ENCODE measurements around the gene TP63. TPM values are rescaled to one million over a fixed set of nuclear protein-coding genes. Genes with fewer than 3 reads are reported as not detected.

The TP63 gene
- total RNA-seq, 2 donors from 2014 or later: 0.45 to 1.5 TPM

GRCh38 chr3:189789432-189789831, 158.2 kb downstream of the TP63 start:
- H3K9me3 ChIP-seq (ENCODE audit: control insufficient read depth, low read length, poor library complexity, severe bottlenecking): no peaks in the 10 kb centered on the region
- DNase-seq (no peak), ATAC-seq (no peak)
- Mint-ChIP-seq H3K27ac (no peak overlapping the region), H3K4me3 (no peak overlapping the region), H3K36me3 (ENCODE audit: low read depth) (peaks cover 2% of the 10 kb centered on the region), H3K4me1 (peaks cover 4% of the 10 kb centered on the region), H3K27me3 (peaks cover 22% of the 10 kb centered on the region)

- Mint-ChIP-seq H3K4me1 (peaks cover 4% of the 10 kb centered on the region), H3K4me3 (no peak overlapping the region), H3K36me3 (ENCODE audit: low read depth) (peaks cover 2% of the 10 kb centered on the region), H3K27me3 (peaks cover 19% of the 10 kb centered on the region), H3K27ac (no peak overlapping the region)
- no peaks in the 10 kb centered on the region for H3K9me3 ChIP-seq (ENCODE audit: control insufficient read depth, low read length, poor library complexity, severe bottlenecking)
- no peak for ATAC-seq
- no peak for DNase-seq
Observed at GRCh38 chr3:189790658-189791057, 159.5 kb downstream of the TP63 start.

- peaks cover 16% of the 10 kb centered on the region for H3K27me3 Mint-ChIP-seq
- H3K9me3 ChIP-seq (ENCODE audit: control insufficient read depth, low read length, poor library complexity, severe bottlenecking): no peaks in the 10 kb centered on the region
- ATAC-seq: no peak
- H3K4me1 Mint-ChIP-seq: peaks cover 6% of the 10 kb centered on the region
- DNase-seq: no peak
- H3K36me3 Mint-ChIP-seq (ENCODE audit: low read depth): peaks cover 2% of the 10 kb centered on the region
- no peak overlapping the region for H3K27ac Mint-ChIP-seq
- H3K4me3 Mint-ChIP-seq: no peak overlapping the region
Observed at GRCh38 chr3:189792046-189792929, 161.1 kb downstream of the TP63 start.

GRCh38 chr3:189794518-189794917, 163.3 kb downstream of the TP63 start:
- ATAC-seq (no peak), DNase-seq (no peak)
- no peaks in the 10 kb centered on the region for H3K36me3 Mint-ChIP-seq (ENCODE audit: low read depth)
- H3K4me1 Mint-ChIP-seq: peaks cover 6% of the 10 kb centered on the region
- H3K4me3 Mint-ChIP-seq: no peak overlapping the region
- H3K27me3 Mint-ChIP-seq: peaks cover 14% of the 10 kb centered on the region
- no peak overlapping the region for H3K27ac Mint-ChIP-seq
- H3K9me3 ChIP-seq (ENCODE audit: control insufficient read depth, low read length, poor library complexity, severe bottlenecking): no peaks in the 10 kb centered on the region

- DNase-seq (no peak), ATAC-seq (no peak)
- Mint-ChIP-seq H3K4me1 (peaks cover 2% of the 10 kb centered on the region), H3K4me3 (no peak overlapping the region), H3K27ac (no peak overlapping the region), H3K36me3 (ENCODE audit: low read depth) (no peaks in the 10 kb centered on the region), H3K27me3 (peaks cover 7% of the 10 kb centered on the region)
- no peaks in the 10 kb centered on the region for H3K9me3 ChIP-seq (ENCODE audit: control insufficient read depth, low read length, poor library complexity, severe bottlenecking)
Observed at GRCh38 chr3:189797103-189797750, 166.0 kb downstream of the TP63 start.

- no peak for DNase-seq
- Mint-ChIP-seq H3K27ac (no peak overlapping the region), H3K27me3 (peaks cover 7% of the 10 kb centered on the region), H3K4me1 (peaks cover 2% of the 10 kb centered on the region), H3K36me3 (ENCODE audit: low read depth) (no peaks in the 10 kb centered on the region), H3K4me3 (no peak overlapping the region)
- ATAC-seq: no peak
- H3K9me3 ChIP-seq (ENCODE audit: control insufficient read depth, low read length, poor library complexity, severe bottlenecking): no peaks in the 10 kb centered on the region
Observed at GRCh38 chr3:189799366-189799765, 168.2 kb downstream of the TP63 start.

- H3K27me3 Mint-ChIP-seq: peaks cover 7% of the 10 kb centered on the region
Observed at GRCh38 chr3:189800436-189800835, 169.2 kb downstream of the TP63 start.

GRCh38 chr3:189803254-189803653, 172.1 kb downstream of the TP63 start:
- Mint-ChIP-seq H3K27ac (no peak overlapping the region), H3K4me3 (no peak overlapping the region), H3K4me1 (no peaks in the 10 kb centered on the region), H3K27me3 (peaks cover 7% of the 10 kb centered on the region), H3K36me3 (ENCODE audit: low read depth) (no peaks in the 10 kb centered on the region)
- H3K9me3 ChIP-seq (ENCODE audit: control insufficient read depth, low read length, poor library complexity, severe bottlenecking): no peaks in the 10 kb centered on the region
- DNase-seq: no peak
- no peak for ATAC-seq

More at GRCh38 chr3:189800436-189800835, 169.2 kb downstream of the TP63 start:
- H3K36me3 Mint-ChIP-seq (ENCODE audit: low read depth): no peaks in the 10 kb centered on the region
- peaks cover 2% of the 10 kb centered on the region for H3K4me1 Mint-ChIP-seq
- DNase-seq (no peak), ATAC-seq (no peak)
- no peak overlapping the region for H3K27ac Mint-ChIP-seq
- no peak overlapping the region for H3K4me3 Mint-ChIP-seq
- H3K9me3 ChIP-seq (ENCODE audit: control insufficient read depth, low read length, poor library complexity, severe bottlenecking): no peaks in the 10 kb centered on the region

- H3K9me3 ChIP-seq (ENCODE audit: control insufficient read depth, low read length, poor library complexity, severe bottlenecking): no peaks in the 10 kb centered on the region
- Mint-ChIP-seq H3K4me3 (no peak overlapping the region), H3K27ac (no peak overlapping the region), H3K36me3 (ENCODE audit: low read depth) (no peaks in the 10 kb centered on the region), H3K4me1 (no peaks in the 10 kb centered on the region), H3K27me3 (peaks cover 7% of the 10 kb centered on the region)
- ATAC-seq (no peak), DNase-seq (no peak)
Observed at GRCh38 chr3:189805375-189806067, 174.3 kb downstream of the TP63 start.

- Mint-ChIP-seq H3K4me3 (no peak overlapping the region), H3K36me3 (ENCODE audit: low read depth) (no peaks in the 10 kb centered on the region), H3K4me1 (no peaks in the 10 kb centered on the region), H3K27me3 (peaks cover 7% of the 10 kb centered on the region), H3K27ac (no peak overlapping the region)
- DNase-seq (no peak), ATAC-seq (no peak)
- H3K9me3 ChIP-seq (ENCODE audit: control insufficient read depth, low read length, poor library complexity, severe bottlenecking): no peaks in the 10 kb centered on the region
Observed at GRCh38 chr3:189806171-189806951, 175.2 kb downstream of the TP63 start.

GRCh38 chr3:189808246-189809007, 177.2 kb downstream of the TP63 start:
- no peak for ATAC-seq
- Mint-ChIP-seq H3K4me3 (no peak overlapping the region), H3K36me3 (ENCODE audit: low read depth) (no peaks in the 10 kb centered on the region), H3K27ac (no peak overlapping the region), H3K27me3 (peaks cover 7% of the 10 kb centered on the region), H3K4me1 (no peaks in the 10 kb centered on the region)
- H3K9me3 ChIP-seq (ENCODE audit: control insufficient read depth, low read length, poor library complexity, severe bottlenecking): no peaks in the 10 kb centered on the region
- no peak for DNase-seq

- no peaks in the 10 kb centered on the region for H3K4me1 Mint-ChIP-seq
- no peak for DNase-seq
- peaks cover 7% of the 10 kb centered on the region for H3K27me3 Mint-ChIP-seq
- H3K4me3 Mint-ChIP-seq: no peak overlapping the region
- no peak for ATAC-seq
- no peaks in the 10 kb centered on the region for H3K9me3 ChIP-seq (ENCODE audit: control insufficient read depth, low read length, poor library complexity, severe bottlenecking)
- no peaks in the 10 kb centered on the region for H3K36me3 Mint-ChIP-seq (ENCODE audit: low read depth)
- H3K27ac Mint-ChIP-seq: no peak overlapping the region
Observed at GRCh38 chr3:189809583-189809982, 178.4 kb downstream of the TP63 start.
